GM13976 (cell line): ENCODE results near the gene MYCBP2.
"Not testable (repeated sequence)": the region's sequence is repeated elsewhere in the genome, so short reads cannot be mapped to it uniquely, and the experiment has no call there.

Experiments used
- DNase-seq: peaks from one replicate; pipeline ENCODE4 v3.0.0; 2012; ENCODE audit warnings: low spot score
- CTCF ChIP-seq: IDR thresholded peaks from 2 replicates; pipeline ENCODE4 v1.5.1; 2012; ENCODE audit warnings: borderline replicate concordance, mild to moderate bottlenecking; ENCODE audit not compliant: insufficient read depth; ENCODE audit errors: extremely low read depth, missing control alignments, control extremely low read depth
- in situ Hi-C: fragments of 300-500 bp; cut with MboI; formaldehyde crosslinking; loops from one replicate; pipeline ENCODE4 v1.12.0; 2022; ENCODE audit warnings: low sequenced_read_pairs, mixed read lengths, inconsistent platforms; ENCODE audit not compliant: unreplicated experiment

MYCBP2 gene

GRCh38 chr13:77356155-77356554 lies 29.3 kb upstream of the MYCBP2 start:
- no peak for TF ChIP-seq CTCF
- in situ Hi-C loops: no loop called here
- no peak for DNase-seq

GRCh38 chr13:77353995-77354394 lies 27.1 kb upstream of the MYCBP2 start:
- in situ Hi-C loops: no loop called here
- no peak for DNase-seq

GRCh38 chr13:77351315-77351714 lies 24.4 kb upstream of the MYCBP2 start:
- DNase-seq: no peak
- TF ChIP-seq CTCF: no peak
- in situ Hi-C loops: no loop called here

More at GRCh38 chr13:77353995-77354394, 27.1 kb upstream of the MYCBP2 start:
- TF ChIP-seq CTCF: no peak

GRCh38 chr13:77350811-77351210 lies 23.9 kb upstream of the MYCBP2 start:
- no peak for DNase-seq
- in situ Hi-C loops: no loop called here
- no peak for TF ChIP-seq CTCF

GRCh38 chr13:77349365-77349764 lies 22.5 kb upstream of the MYCBP2 start:
- in situ Hi-C loops: no loop called here
- DNase-seq: no peak
- no peak for TF ChIP-seq CTCF

GRCh38 chr13:77347351-77347750 lies 20.5 kb upstream of the MYCBP2 start:
- DNase-seq, in situ Hi-C loops: not testable (repeated sequence)

GRCh38 chr13:77345150-77345780 lies 18.4 kb upstream of the MYCBP2 start:
- in situ Hi-C loops: no loop called here
- DNase-seq: no peak
- no peak for TF ChIP-seq CTCF
